Ovary (tissue), 3 donors: Measurements from ENCODE around the gene ATXN10.

ENCODE experiments used
- POLR2A ChIP-seq: fragments of 450-650 bp; IDR thresholded peaks from one replicate; pipeline ENCODE4 v1.6.1; 2017; ENCODE audit warnings: antibody characterized with exemption, mild to moderate bottlenecking, moderate library complexity
- TF ChIP-seq, protein P1 (sequence below), 3 donors: fragments of 450-650 bp in 2 of 3; fragments of 200-600 bp in 1 of 3; IDR thresholded peaks; one replicate each; pipeline versions ENCODE4 v1.5.1 to v1.8.0; 2016 to 2022; ENCODE audit warnings: antibody characterized with exemption in 3 of 3, mild to moderate bottlenecking in 1 of 3
- donor health status: DM: no; HTN: no; CAD: no.

DNA sequence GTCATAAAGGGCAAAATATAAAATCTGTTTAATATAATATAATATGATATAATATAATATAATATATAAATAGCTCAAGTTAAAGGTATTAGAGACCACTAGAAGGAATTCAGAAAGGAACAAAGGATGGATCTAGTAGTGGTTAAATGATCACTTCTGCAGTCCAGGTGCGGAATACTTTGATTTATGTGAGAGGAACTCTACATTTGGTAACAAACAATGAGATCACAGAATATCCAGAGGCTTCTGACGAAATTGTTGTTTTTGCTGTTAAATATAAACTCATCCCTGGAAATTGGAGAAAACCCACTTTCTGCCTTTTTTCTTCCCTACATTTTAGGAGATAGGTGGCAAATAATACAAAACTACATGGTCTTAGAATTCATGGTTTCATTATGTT is 36.0 kb downstream of the ATXN10 start:
- TF ChIP-seq, protein P1, sequence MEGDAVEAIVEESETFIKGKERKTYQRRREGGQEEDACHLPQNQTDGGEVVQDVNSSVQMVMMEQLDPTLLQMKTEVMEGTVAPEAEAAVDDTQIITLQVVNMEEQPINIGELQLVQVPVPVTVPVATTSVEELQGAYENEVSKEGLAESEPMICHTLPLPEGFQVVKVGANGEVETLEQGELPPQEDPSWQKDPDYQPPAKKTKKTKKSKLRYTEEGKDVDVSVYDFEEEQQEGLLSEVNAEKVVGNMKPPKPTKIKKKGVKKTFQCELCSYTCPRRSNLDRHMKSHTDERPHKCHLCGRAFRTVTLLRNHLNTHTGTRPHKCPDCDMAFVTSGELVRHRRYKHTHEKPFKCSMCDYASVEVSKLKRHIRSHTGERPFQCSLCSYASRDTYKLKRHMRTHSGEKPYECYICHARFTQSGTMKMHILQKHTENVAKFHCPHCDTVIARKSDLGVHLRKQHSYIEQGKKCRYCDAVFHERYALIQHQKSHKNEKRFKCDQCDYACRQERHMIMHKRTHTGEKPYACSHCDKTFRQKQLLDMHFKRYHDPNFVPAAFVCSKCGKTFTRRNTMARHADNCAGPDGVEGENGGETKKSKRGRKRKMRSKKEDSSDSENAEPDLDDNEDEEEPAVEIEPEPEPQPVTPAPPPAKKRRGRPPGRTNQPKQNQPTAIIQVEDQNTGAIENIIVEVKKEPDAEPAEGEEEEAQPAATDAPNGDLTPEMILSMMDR (IDR thresholded peaks at IDR 0.05): no peak
- no peak for TF ChIP-seq POLR2A
